ENCODE results near the gene ZNF19. TPM values are rescaled to one million over a fixed set of nuclear protein-coding genes. Genes with fewer than 3 reads are reported as not detected.

Gene ZNF19
- total RNA-seq, 1 experiment from 2014 or later: 5.4 TPM

DNA sequence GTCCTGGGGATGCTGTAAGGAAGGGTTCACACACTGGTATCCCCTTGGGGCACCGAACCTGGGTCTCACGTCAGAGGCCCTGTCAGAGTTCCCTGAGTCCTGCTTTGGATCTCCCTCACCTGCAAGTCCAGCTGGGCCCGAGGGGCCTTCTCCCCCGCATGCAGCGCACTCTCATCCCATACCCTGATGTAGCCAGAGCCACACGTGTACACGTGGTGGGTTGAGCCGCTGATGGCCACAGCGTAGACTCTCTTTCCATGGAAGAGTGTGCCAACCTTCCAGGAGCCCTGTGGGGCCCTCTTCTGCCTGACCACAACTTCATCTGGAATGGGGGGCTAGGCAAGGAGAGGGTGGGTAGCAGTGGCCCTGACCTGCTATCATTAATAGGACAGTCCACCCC lies 57.1 kb downstream of the ZNF19 start:
- RAD21 ChIA-PET (ENCODE audit: low non-redundant PET in 1 of 2, low total read pairs in 2 of 2, uncharacterized antibody in 2 of 2, unreplicated experiment in 2 of 2): no interaction called here
- intact Hi-C loops (cut with micrococcal nuclease): no loop called here
- H3K27ac ChIP-seq (ENCODE audit: low read depth, low read length): no peak overlapping the region
- H2AFZ ChIP-seq (ENCODE audit: low read depth, low read length, poor library complexity, severe bottlenecking): no peak overlapping the region
- no peaks in the 10 kb centered on the region for H3K79me2 ChIP-seq (ENCODE audit: insufficient read depth, low read length)
- H3K4me1 ChIP-seq (ENCODE audit: control insufficient read depth in 1 of 2, insufficient read depth in 2 of 2, low read length in 2 of 2): peaks cover 4% of the 10 kb centered on the region in 2 experiments; a peak in 3 of 4 replicates
- H3K4me3 ChIP-seq (replicated peaks in 1 of 2; ENCODE audit: low read depth in 1 of 2, low read length in 2 of 2): no peak overlapping the region
- H3K4me2 ChIP-seq (ENCODE audit: low read length): no peak overlapping the region
- no TSS peak for BruUV-seq (replicated peaks)
- no peaks in the 10 kb centered on the region for H3K27me3 ChIP-seq (ENCODE audit: insufficient read depth, low read length)
- POLR2A ChIA-PET: no interaction called here
- H4K20me1 ChIP-seq (ENCODE audit: insufficient read depth): no peaks in the 10 kb centered on the region
- ATAC-seq: no peak
- H3K36me3 ChIP-seq (ENCODE audit: control insufficient read depth in 1 of 2, insufficient read depth in 2 of 2, low read length in 2 of 2): no peaks in the 10 kb centered on the region
- H3K9me3 ChIP-seq (ENCODE audit: control insufficient read depth in 1 of 2, insufficient read depth in 1 of 2, low read depth in 1 of 2, low read length in 2 of 2): peaks cover 0 to 7% of the 10 kb centered on the region in 2 experiments; a peak in 1 of 4 replicates
- no peak overlapping the region for H3K9ac ChIP-seq (ENCODE audit: low read length)
- no peaks in the 10 kb centered on the region for H3K9me2 ChIP-seq (ENCODE audit: insufficient read depth)
- CTCF ChIA-PET: no interaction called here
- TF ChIP-seq CEBPB (IDR thresholded peaks at IDR 0.05; ENCODE audit: low read depth) (no peak), CBX3 (IDR thresholded peaks at IDR 0.05; ENCODE audit: low read depth) (no peak), RAD21 (IDR thresholded peaks at IDR 0.05; ENCODE audit: low read depth) (no peak)
- DNase-seq (ENCODE audit: low read depth, low spot score): no peak

DNA sequence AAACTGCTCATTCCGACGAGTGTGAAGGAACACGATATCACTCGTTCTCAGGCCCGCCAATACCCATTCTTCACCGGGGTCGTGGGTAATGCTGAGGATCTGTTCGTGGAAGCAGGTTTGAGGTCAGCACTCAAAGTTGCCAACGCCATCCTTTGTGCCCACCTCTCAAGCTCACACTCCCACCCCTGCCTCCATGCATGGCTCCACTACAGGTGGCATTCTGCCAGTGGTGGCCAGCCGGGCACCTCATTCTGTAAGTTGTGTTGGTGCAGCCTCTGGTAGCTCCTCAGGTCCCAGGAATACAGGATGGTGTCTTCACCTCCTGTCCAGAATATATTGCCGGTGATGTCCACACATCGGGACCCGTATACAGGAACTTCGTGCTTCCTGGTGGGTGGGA lies 57.9 kb downstream of the ZNF19 start:
- no peaks in the 10 kb centered on the region for H3K36me3 ChIP-seq (ENCODE audit: control insufficient read depth in 1 of 2, insufficient read depth in 2 of 2, low read length in 2 of 2)
- no peaks in the 10 kb centered on the region for H3K9me2 ChIP-seq (ENCODE audit: insufficient read depth)
- H3K9ac ChIP-seq (ENCODE audit: low read length): no peak overlapping the region
- no peaks in the 10 kb centered on the region for H4K20me1 ChIP-seq (ENCODE audit: insufficient read depth)
- ATAC-seq: no peak
- H2AFZ ChIP-seq (ENCODE audit: low read depth, low read length, poor library complexity, severe bottlenecking): no peak overlapping the region
- no peaks in the 10 kb centered on the region for H3K79me2 ChIP-seq (ENCODE audit: insufficient read depth, low read length)
- ChIA-PET CTCF (no interaction called here), RAD21 (ENCODE audit: low non-redundant PET in 1 of 2, low total read pairs in 2 of 2, uncharacterized antibody in 2 of 2, unreplicated experiment in 2 of 2) (no interaction called here), POLR2A (no interaction called here)
- H3K4me3 ChIP-seq (replicated peaks in 1 of 2; ENCODE audit: low read depth in 1 of 2, low read length in 2 of 2): no peak overlapping the region
- no peak overlapping the region for H3K27ac ChIP-seq (ENCODE audit: low read depth, low read length)
- DNase-seq (ENCODE audit: low read depth, low spot score): no peak
- intact Hi-C loops (cut with micrococcal nuclease): no loop called here
- BruUV-seq (replicated peaks): no TSS peak
- H3K9me3 ChIP-seq (ENCODE audit: control insufficient read depth in 1 of 2, insufficient read depth in 1 of 2, low read depth in 1 of 2, low read length in 2 of 2): peaks cover 0 to 7% of the 10 kb centered on the region in 2 experiments; a peak in 1 of 4 replicates
- no peak overlapping the region for H3K4me2 ChIP-seq (ENCODE audit: low read length)
- H3K27me3 ChIP-seq (ENCODE audit: insufficient read depth, low read length): no peaks in the 10 kb centered on the region
- H3K4me1 ChIP-seq (ENCODE audit: control insufficient read depth in 1 of 2, insufficient read depth in 2 of 2, low read length in 2 of 2): peaks cover 4 to 11% of the 10 kb centered on the region in 2 experiments; a peak in 3 of 4 replicates
- TF ChIP-seq CBX3 (IDR thresholded peaks at IDR 0.05; ENCODE audit: low read depth) (no peak), POLR2A (IDR thresholded peaks at IDR 0.05; ENCODE audit: borderline replicate concordance, extremely low read depth, insufficient read depth, insufficient read length) (no peak), SIN3A (IDR thresholded peaks at IDR 0.05; ENCODE audit: low read depth) (no peak), ELF1 (IDR thresholded peaks at IDR 0.05; ENCODE audit: borderline replicate concordance, low read depth) (no peak), ZFX (IDR thresholded peaks at IDR 0.05) (no peak), SRF (IDR thresholded peaks at IDR 0.05; ENCODE audit: low read depth) (no peak), ZNF274 (IDR thresholded peaks at IDR 0.05; ENCODE audit: low read depth, low read length) (no peak), EZH2 (IDR thresholded peaks at IDR 0.05) (no peak), EZH2phosphoT487 (IDR thresholded peaks at IDR 0.05; ENCODE audit: borderline replicate concordance) (no peak), SP1 (IDR thresholded peaks at IDR 0.05; ENCODE audit: low read depth) (no peak), YY1 (IDR thresholded peaks at IDR 0.05; ENCODE audit: extremely low read depth, insufficient replicate concordance, low read depth, low read length) (no peak), FOSL1 (IDR thresholded peaks at IDR 0.05; ENCODE audit: low read depth) (no peak), CEBPB (IDR thresholded peaks at IDR 0.05; ENCODE audit: low read depth) (no peak)
- TF ChIP-seq, protein P1, sequence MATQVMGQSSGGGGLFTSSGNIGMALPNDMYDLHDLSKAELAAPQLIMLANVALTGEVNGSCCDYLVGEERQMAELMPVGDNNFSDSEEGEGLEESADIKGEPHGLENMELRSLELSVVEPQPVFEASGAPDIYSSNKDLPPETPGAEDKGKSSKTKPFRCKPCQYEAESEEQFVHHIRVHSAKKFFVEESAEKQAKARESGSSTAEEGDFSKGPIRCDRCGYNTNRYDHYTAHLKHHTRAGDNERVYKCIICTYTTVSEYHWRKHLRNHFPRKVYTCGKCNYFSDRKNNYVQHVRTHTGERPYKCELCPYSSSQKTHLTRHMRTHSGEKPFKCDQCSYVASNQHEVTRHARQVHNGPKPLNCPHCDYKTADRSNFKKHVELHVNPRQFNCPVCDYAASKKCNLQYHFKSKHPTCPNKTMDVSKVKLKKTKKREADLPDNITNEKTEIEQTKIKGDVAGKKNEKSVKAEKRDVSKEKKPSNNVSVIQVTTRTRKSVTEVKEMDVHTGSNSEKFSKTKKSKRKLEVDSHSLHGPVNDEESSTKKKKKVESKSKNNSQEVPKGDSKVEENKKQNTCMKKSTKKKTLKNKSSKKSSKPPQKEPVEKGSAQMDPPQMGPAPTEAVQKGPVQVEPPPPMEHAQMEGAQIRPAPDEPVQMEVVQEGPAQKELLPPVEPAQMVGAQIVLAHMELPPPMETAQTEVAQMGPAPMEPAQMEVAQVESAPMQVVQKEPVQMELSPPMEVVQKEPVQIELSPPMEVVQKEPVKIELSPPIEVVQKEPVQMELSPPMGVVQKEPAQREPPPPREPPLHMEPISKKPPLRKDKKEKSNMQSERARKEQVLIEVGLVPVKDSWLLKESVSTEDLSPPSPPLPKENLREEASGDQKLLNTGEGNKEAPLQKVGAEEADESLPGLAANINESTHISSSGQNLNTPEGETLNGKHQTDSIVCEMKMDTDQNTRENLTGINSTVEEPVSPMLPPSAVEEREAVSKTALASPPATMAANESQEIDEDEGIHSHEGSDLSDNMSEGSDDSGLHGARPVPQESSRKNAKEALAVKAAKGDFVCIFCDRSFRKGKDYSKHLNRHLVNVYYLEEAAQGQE (IDR thresholded peaks at IDR 0.05; ENCODE audit: low read depth): no peak
- TF ChIP-seq, protein P2, sequence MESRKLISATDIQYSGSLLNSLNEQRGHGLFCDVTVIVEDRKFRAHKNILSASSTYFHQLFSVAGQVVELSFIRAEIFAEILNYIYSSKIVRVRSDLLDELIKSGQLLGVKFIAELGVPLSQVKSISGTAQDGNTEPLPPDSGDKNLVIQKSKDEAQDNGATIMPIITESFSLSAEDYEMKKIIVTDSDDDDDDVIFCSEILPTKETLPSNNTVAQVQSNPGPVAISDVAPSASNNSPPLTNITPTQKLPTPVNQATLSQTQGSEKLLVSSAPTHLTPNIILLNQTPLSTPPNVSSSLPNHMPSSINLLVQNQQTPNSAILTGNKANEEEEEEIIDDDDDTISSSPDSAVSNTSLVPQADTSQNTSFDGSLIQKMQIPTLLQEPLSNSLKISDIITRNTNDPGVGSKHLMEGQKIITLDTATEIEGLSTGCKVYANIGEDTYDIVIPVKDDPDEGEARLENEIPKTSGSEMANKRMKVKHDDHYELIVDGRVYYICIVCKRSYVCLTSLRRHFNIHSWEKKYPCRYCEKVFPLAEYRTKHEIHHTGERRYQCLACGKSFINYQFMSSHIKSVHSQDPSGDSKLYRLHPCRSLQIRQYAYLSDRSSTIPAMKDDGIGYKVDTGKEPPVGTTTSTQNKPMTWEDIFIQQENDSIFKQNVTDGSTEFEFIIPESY (IDR thresholded peaks at IDR 0.05; ENCODE audit: extremely low read depth, insufficient replicate concordance, low read length): no peak
- TF ChIP-seq, protein P3, sequence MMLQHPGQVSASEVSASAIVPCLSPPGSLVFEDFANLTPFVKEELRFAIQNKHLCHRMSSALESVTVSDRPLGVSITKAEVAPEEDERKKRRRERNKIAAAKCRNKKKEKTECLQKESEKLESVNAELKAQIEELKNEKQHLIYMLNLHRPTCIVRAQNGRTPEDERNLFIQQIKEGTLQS (IDR thresholded peaks at IDR 0.05): no peak
